ENCODE results near the gene PRR23E. TPM values are rescaled to one million over a fixed set of nuclear protein-coding genes. Genes with fewer than 3 reads are reported as not detected.

Gene PRR23E
- total RNA-seq, 1 donor from 2014 or later, result not detected

GRCh38 chr3:127171320-127171719 lies 21.6 kb upstream of the PRR23E start:
- ATAC-seq, result no peak
- Histone ChIP-seq H3K4me1 (no peaks in the 10 kb centered on the region), H3K27me3 (ENCODE audit: low read depth) (peaks cover 8% of the 10 kb centered on the region), H3K4me3 (no peak overlapping the region), H3K36me3 (no peaks in the 10 kb centered on the region), H3K9me3 (no peaks in the 10 kb centered on the region), H3K27ac (no peak overlapping the region)
- no peak for DNase-seq
- TF ChIP-seq, protein P1, sequence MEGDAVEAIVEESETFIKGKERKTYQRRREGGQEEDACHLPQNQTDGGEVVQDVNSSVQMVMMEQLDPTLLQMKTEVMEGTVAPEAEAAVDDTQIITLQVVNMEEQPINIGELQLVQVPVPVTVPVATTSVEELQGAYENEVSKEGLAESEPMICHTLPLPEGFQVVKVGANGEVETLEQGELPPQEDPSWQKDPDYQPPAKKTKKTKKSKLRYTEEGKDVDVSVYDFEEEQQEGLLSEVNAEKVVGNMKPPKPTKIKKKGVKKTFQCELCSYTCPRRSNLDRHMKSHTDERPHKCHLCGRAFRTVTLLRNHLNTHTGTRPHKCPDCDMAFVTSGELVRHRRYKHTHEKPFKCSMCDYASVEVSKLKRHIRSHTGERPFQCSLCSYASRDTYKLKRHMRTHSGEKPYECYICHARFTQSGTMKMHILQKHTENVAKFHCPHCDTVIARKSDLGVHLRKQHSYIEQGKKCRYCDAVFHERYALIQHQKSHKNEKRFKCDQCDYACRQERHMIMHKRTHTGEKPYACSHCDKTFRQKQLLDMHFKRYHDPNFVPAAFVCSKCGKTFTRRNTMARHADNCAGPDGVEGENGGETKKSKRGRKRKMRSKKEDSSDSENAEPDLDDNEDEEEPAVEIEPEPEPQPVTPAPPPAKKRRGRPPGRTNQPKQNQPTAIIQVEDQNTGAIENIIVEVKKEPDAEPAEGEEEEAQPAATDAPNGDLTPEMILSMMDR (IDR thresholded peaks at IDR 0.05), result no peak
- intact Hi-C loops (cut with DNase I), result no loop called here

- TF ChIP-seq, protein P1 (IDR thresholded peaks at IDR 0.05), result no peak
- Histone ChIP-seq H3K36me3 (no peaks in the 10 kb centered on the region), H3K27me3 (ENCODE audit: low read depth) (peaks cover 8% of the 10 kb centered on the region), H3K9me3 (no peaks in the 10 kb centered on the region), H3K27ac (no peak overlapping the region), H3K4me1 (no peaks in the 10 kb centered on the region), H3K4me3 (no peak overlapping the region)
- DNase-seq (no peak), ATAC-seq (no peak)
- intact Hi-C loops (cut with DNase I), result no loop called here
Observed at GRCh38 chr3:127171721-127172120, 21.2 kb upstream of the PRR23E start.

DNA sequence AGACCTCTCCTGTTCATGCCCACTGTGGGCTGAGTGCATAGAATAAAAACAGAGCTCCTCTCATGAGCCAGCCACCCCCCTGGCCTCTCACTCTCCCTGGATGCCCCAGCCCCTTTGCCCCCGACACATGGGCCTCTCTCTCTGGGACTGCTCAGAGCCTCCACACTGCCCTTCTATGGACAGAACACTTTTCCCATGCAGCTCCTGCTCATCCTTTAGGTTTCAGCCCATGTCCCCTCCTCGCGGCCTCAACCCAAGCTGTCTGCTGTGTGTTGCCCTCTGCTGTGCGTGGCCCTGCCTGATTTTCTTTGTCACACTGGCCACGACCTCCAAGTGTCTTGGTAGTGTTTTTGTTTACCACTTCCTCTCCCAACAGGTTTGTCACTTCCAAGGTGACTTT lies 20.7 kb upstream of the PRR23E start:
- peaks cover 8% of the 10 kb centered on the region for H3K27me3 ChIP-seq (ENCODE audit: low read depth)

DNA sequence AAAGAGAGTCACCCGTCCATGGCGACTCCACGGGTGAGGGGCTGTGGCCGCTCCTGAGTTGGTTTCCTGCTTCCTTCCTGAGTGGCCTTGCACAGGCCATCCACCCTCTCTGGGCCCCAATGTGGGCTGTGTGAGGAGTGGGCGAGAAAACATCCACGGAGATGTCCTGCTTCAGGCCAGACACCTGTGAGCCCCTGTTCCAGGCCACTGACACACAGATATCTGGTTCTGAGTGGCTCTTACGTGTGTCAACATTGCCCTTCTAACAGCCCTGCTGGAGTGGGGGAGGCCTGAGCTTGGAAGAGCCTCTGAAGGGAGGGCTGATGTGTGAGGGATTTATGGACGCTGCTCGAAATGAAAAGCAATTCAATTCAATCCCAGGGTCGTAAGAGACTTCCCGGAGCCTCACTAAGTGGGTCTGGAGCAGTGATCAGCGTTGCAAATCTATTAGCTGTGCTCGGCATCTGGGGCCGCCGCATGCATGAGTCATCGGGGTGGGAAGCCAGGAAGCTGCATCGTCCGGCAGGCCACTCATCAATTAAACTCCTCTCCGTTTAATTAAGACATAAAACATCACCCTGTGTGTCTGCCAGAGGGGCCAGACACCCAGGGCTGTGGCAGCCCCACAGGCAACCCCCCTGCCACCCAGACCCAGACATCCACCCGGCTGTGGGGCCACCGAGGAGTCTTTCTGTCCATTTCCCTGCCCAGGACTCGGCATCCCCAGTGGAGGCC lies 20.0 kb upstream of the PRR23E start:
- intact Hi-C loops (cut with DNase I), result no loop called here
- no peak for ATAC-seq
- no peak overlapping the region for H3K27ac ChIP-seq
- no peaks in the 10 kb centered on the region for H3K4me1 ChIP-seq
- peaks cover 8% of the 10 kb centered on the region for H3K27me3 ChIP-seq (ENCODE audit: low read depth)
- no peak overlapping the region for H3K4me3 ChIP-seq
- DNase-seq, result no peak
- H3K36me3 ChIP-seq, result no peaks in the 10 kb centered on the region
- TF ChIP-seq, protein P1 (IDR thresholded peaks at IDR 0.05), result no peak
- no peaks in the 10 kb centered on the region for H3K9me3 ChIP-seq

More for the DNA sequence above, 20.7 kb upstream of the PRR23E start:
- TF ChIP-seq, protein P1 (IDR thresholded peaks at IDR 0.05), result no peak
- no peak for DNase-seq
- H3K9me3 ChIP-seq, result no peaks in the 10 kb centered on the region
- no peaks in the 10 kb centered on the region for H3K4me1 ChIP-seq
- H3K27ac ChIP-seq, result no peak overlapping the region
- no peak overlapping the region for H3K4me3 ChIP-seq
- H3K36me3 ChIP-seq, result no peaks in the 10 kb centered on the region
- no peak for ATAC-seq
- intact Hi-C loops (cut with DNase I), result no loop called here

DNA sequence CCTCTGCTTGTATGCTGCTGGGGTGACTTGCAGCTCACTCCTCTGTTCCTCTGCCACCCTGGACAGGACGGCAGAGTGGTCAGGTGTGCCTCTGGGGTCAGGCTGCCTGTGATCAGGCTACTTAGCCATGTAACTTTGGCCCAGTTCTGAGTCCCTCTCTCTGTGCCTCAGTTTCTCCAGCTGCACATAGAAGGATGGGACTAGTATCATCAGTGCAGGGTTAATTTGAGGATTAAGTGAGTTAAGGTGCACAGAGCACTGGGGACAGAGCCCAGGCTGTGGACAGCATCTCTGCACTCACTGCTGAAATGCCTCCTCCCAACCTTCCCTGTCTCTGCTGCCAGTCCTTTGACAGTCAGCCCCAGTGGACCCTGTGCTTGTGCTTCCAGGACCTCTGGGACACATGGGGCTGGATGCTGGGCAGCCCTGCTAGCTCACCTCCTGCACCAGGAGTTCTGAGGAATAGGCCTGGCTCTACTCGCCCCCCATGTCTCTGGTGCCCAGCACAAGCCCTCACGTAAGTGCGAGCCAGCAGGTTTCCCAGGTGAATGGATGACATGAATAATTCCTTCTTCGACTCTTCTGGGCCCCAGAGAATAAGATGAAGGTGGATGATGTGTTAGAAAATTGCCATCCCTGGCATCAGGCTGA lies 19.3 kb upstream of the PRR23E start:
- TF ChIP-seq, protein P1 (IDR thresholded peaks at IDR 0.05), result no peak
- DNase-seq (no peak), ATAC-seq (no peak)
- no peaks in the 10 kb centered on the region for H3K9me3 ChIP-seq
- H3K27me3 ChIP-seq (ENCODE audit: low read depth), result peaks cover 8% of the 10 kb centered on the region
- no peaks in the 10 kb centered on the region for H3K36me3 ChIP-seq
- intact Hi-C loops (cut with DNase I), result no loop called here
- no peaks in the 10 kb centered on the region for H3K4me1 ChIP-seq
- H3K27ac ChIP-seq, result no peak overlapping the region
- no peak overlapping the region for H3K4me3 ChIP-seq

Measured in lower lobe of right lung (tissue), 2 donors.